Sigmoid colon (tissue), 4 donors: ENCODE data around the gene SRGAP2C.
"Not testable (repeated sequence)": the region's sequence is repeated elsewhere in the genome, so short reads cannot be mapped to it uniquely, and the experiment has no call there.

Experiments used
- EP300 ChIP-seq, 4 donors: sonication (generic); formaldehyde crosslinking; IDR thresholded peaks; one replicate each; pipeline ENCODE4 v1.6.1; 2017; ENCODE audit warnings: antibody characterized with exemption in 4 of 4
- POLR2A ChIP-seq, 2 donors: fragments of 450-650 bp; IDR thresholded peaks; one replicate each; pipeline ENCODE4 v1.6.1; 2016; ENCODE audit warnings: antibody characterized with exemption in 2 of 2, mild to moderate bottlenecking in 2 of 2, moderate library complexity in 2 of 2
- POLR2AphosphoS5 ChIP-seq, 4 donors: sonication (generic); formaldehyde crosslinking; IDR thresholded peaks; one replicate each; pipeline ENCODE4 v1.6.1; 2017; ENCODE audit warnings: antibody characterized with exemption in 4 of 4
- TF ChIP-seq, protein P1 (sequence below), 4 experiments: fragments of 450-650 bp in 3 of 4; fragments of 200-600 bp in 1 of 4; IDR thresholded peaks; one replicate each; pipeline ENCODE4 v1.5.1; 2016 to 2019; ENCODE audit warnings: antibody characterized with exemption in 4 of 4, mild to moderate bottlenecking in 3 of 4, moderate library complexity in 2 of 4

DNA sequence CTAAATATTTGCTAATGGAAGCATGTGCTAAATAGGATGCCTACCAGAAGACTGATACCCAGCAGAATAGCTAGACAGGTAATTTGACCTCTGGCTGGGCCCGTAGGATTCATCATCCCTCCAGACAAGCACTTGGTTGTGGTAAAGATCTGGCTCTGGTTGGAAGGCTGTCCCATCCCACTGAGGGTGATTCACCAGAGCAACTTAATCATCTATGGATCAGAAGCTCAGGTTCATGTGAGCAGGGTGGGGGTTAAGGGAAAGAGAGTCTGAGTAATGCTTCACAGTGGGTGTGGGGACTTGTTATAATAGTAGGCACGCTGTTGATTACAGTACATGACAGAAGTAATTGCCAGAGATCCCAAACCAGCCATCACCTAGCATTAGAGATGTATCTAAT, 27.2 kb upstream of the SRGAP2C start:
- TF ChIP-seq, protein P1, sequence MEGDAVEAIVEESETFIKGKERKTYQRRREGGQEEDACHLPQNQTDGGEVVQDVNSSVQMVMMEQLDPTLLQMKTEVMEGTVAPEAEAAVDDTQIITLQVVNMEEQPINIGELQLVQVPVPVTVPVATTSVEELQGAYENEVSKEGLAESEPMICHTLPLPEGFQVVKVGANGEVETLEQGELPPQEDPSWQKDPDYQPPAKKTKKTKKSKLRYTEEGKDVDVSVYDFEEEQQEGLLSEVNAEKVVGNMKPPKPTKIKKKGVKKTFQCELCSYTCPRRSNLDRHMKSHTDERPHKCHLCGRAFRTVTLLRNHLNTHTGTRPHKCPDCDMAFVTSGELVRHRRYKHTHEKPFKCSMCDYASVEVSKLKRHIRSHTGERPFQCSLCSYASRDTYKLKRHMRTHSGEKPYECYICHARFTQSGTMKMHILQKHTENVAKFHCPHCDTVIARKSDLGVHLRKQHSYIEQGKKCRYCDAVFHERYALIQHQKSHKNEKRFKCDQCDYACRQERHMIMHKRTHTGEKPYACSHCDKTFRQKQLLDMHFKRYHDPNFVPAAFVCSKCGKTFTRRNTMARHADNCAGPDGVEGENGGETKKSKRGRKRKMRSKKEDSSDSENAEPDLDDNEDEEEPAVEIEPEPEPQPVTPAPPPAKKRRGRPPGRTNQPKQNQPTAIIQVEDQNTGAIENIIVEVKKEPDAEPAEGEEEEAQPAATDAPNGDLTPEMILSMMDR (IDR thresholded peaks at IDR 0.05): not testable (repeated sequence)
- TF ChIP-seq POLR2AphosphoS5, POLR2A, EP300 (IDR thresholded peaks at IDR 0.05): not testable (repeated sequence)
